Stimulated activated naive CD4-positive, alpha-beta T cell treated with Interleukin-2 at 50 U/mL for 16 hours (primary cell): ENCODE measurements around the gene ATP5F1D.
"Not testable (repeated sequence)": the region's sequence is repeated elsewhere in the genome, so short reads cannot be mapped to it uniquely, and the experiment has no call there.

ENCODE experiments used
- DNase-seq: peaks from one replicate; lab custom pipeline; 2025; lab: John Stamatoyannopoulos, UW

The ATP5F1D gene

DNA sequence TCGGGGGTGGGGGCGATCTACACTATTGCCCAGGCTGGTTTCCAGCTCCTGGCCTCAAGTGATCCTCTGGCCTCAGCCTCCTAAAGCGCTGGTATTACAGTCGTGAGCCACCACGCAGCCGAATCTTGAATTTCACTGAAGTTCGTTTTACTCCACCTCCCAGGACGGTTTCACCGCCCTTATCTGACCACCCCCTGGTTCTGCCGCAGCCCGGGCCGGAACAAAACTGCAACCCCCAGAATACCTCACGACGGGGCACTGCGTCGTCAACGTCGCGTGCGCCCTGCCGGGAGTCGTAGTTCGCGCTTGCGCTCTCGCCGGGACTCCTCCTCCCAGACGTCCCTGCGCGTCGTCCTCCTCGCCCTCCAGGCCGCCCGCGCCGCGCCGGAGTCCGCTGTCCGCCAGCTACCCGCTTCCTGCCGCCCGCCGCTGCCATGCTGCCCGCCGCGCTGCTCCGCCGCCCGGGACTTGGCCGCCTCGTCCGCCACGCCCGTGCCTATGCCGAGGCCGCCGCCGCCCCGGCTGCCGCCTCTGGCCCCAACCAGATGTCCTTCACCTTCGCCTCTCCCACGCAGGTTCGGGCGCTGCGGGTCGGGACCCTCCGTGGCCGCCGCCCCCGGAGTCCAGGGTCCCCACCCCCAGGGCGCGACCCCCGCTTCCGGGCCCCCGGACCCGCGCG, at the start of gene ATP5F1D:
TSS of gene ATP5F1D (plus strand) at position 335 of the 679 bp plus-strand sequence. CDS start at position 435, 100 bp downstream.
- peak; percentile 88 for DNase-seq

DNA sequence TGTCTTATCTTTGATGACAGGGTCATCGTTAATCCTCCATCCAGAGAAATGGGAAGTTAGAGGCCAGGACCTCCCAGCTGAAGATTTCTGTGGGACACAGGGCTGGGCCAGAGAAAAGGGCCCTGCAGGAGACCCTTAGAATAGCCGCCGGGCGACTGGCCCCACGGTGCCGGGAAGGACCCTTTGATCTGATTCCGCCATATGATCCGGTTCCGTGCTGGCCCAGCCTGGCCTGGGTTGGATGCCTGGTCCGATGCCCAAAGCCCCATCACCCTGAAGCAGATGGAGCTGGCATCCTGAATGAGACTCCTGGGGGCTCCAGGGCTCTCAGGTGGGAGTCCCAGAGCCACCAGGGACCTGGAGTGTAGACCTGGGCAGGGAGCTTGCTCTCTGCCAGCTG, 42.0 kb upstream of the ATP5F1D start:
- DNase-seq: no peak

DNA sequence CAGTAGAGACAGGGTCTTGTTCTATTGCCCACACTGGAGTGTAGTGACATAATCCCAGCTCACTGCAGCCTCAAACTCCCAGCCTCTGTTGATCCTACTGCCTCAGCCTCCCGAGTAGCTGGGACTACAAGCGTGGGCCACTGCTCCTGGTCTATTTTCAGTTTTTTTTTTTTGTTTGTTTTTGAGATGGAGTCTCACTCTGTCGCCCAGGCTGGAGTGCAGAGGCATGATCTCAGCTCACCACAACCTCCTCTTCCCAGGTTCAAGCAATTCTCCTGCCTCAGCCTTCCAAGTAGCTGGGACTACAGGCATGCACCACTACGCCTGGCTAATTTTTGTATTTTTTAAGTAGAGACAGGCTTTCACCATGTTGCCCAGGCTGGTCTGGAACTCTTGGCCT, 40.9 kb upstream of the ATP5F1D start:
- not testable (repeated sequence) for DNase-seq

GRCh38 chr19:1205114-1206099, 36.1 kb upstream of the ATP5F1D start, which contains the start of gene STK11:
TSS of gene STK11 (plus strand) at chr19:1205778. CDS start at chr19:1206914, 1,136 bp downstream.
- DNase-seq: peak; percentile 99

DNA sequence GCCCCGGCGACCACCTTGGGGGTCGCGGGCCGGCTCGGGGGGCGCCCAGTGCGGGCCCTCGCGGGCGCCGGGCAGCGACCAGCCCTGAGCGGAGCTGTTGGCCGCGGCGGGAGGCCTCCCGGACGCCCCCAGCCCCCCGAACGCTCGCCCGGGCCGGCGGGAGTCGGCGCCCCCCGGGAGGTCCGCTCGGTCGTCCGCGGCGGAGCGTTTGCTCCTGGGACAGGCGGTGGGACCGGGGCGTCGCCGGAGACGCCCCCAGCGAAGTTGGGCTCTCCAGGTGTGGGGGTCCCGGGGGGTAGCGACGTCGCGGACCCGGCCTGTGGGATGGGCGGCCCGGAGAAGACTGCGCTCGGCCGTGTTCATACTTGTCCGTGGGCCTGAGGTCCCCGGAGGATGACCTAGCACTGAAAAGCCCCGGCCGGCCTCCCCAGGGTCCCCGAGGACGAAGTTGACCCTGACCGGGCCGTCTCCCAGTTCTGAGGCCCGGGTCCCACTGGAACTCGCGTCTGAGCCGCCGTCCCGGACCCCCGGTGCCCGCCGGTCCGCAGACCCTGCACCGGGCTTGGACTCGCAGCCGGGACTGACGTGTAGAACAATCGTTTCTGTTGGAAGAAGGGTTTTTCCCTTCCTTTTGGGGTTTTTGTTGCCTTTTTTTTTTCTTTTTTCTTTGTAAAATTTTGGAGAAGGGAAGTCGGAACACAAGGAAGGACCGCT, 35.2 kb upstream of the ATP5F1D start:
- no peak for DNase-seq

DNA sequence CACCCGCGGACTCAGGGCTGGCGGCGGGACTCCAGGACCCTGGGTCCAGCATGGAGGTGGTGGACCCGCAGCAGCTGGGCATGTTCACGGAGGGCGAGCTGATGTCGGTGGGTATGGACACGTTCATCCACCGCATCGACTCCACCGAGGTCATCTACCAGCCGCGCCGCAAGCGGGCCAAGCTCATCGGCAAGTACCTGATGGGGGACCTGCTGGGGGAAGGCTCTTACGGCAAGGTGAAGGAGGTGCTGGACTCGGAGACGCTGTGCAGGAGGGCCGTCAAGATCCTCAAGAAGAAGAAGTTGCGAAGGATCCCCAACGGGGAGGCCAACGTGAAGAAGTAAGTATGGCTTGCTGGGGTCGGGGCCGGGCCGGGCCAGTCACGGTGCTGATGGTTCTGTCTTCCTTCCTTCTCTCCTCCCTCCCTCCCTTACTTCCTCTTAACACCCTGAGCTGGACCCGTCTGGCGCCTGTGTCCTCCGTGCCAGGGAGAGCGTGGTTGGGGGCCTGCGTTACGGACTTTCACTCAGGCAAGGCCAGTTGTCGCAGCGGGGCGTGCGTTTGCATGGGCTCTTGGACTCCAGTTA, 34.6 kb upstream of the ATP5F1D start:
- DNase-seq: peak; percentile 29

DNA sequence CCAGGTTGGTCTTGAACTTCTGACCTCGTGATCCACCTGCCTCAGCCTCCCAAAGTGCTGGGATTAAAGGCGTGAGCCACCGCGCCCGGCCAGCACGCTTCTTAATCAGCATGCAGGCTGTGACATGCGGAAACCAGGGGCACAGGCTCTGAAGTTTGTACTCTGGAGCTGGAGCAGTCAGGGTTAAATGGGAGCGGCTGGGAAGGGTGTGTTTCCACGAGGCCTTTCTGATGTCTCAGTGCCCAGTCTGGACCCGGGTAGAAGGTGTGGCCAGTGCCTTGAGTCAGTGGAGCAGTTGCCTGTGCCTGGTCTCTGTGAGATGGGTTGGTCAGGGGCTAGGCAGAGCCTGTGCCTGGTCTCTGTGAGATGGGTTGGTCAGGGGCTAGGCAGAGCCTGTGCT, 32.7 kb upstream of the ATP5F1D start:
- DNase-seq: not testable (repeated sequence)

DNA sequence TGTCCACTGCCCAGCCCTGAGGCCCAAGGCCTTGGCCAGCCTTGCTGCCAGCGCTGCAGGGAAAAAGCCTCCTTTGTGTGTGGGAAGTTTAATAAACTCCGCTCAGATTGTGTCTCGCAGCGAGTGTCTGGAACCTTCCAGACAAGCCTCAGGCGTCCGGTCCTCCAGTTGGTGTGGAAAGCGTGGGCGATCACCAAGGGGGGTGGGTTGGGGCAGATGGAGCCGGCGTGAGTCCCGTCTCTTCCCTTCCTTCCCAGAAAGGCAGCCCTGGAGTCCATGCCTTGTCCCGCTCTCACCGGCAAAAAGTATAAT, 31.4 kb upstream of the ATP5F1D start:
- DNase-seq: no peak

DNA sequence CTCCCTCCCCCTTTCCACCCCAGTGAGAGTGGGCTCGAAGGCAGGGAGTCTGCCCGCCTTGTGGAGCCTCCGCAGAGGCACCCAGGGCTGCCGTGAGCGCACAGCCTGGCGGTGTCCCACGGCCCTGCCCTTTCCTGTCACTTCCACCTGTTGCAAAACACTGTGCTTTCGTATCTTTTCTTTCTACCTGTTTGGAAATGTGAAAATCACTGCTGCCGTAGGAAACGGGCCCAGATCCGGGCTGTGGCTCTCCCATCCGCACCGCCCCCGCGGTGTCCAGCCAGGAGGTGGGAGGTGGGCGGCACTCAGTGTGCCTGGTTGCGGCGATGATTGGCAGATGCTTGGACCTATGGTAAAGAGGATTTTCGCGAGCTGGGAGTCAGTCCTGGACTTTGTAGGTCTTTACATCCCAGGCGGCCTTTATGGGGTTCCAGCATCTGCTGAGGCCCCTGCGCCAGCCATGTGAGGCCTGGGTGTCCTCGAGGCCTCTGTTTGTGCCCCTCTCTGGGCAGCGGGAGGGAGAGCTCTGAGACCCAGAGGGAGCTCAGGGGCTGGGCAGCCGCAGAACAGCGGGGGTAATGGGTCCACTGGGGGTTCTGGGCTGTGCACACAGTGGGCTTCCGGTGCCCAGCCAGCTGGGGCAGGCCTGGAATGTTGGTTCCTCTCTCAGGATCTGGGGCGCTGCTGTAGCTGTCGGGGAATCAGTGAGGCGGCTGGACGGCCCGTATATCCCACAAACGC, 29.9 kb upstream of the ATP5F1D start:
- DNase-seq: no peak

DNA sequence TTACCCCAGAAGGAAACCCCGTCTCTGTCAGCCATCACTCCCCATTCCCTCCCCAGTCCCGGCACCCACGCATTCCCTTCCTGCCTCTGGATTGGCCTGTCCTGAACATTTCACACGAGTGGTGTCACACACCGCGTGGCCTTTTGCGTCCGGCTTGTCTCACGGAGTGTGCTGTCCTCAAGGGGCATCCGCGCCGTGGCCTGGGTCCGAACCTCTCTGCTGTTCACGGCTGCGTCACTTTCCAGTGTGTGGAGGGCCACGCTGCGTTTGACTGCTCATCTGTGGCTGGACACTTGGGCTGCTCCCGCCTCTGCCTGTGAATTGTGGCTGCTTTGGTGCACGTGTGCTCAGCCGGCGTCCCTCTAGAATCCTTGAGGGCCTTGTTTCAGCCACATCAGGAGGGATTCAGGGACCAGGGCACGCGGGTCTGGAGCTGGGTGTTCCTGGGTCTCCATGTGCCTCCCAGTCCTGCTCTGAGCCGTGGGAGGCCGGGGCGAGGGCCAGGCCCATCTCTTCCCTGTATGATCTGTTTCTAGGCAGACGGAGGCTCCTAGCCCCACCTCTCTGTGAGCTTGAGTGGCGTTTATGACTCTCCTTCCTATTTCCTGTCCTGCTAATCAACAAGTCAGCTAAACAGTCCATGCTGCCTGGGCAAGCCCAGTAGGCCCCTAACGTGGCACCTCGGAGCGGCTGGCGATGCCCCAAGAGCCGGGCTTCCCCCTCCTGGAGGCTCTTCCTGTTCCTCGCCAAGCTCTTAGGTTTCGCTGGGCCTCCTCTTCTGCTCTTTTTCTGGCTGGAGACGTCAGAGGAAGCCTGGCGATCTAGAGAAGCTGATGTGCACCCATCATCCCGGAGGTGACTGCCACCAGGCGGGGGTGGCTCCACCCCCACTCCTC, 27.9 kb upstream of the ATP5F1D start:
- peak; percentile 38 for DNase-seq

DNA sequence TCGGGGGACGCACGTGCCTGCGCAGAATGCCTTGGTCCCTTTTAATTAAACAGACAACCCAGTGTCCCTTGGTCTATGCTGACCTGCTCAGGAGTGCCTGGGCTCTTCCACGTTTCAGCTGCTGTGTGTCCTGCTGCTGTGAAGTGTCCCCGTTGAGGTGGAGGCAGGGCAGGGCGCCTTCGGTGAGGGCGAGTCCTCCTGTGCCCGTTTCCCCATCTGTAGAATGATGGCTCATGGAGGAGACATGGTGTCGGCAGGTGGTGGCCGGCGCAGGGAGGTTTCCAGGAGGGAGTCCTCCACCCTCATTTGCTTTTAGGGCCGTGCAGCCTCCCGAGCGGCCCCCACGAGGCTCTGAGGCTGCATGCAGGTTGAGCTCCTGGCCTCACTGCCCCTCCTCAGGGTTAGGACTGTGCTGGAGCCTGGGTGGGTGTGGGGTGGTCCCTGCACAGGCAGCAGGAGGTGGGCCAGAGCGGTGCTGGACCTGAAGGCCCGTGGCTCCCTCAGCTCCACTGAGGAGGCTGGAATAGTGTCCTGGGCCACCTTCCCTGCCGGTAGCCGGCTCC, 27.2 kb upstream of the ATP5F1D start:
- DNase-seq: no peak

DNA sequence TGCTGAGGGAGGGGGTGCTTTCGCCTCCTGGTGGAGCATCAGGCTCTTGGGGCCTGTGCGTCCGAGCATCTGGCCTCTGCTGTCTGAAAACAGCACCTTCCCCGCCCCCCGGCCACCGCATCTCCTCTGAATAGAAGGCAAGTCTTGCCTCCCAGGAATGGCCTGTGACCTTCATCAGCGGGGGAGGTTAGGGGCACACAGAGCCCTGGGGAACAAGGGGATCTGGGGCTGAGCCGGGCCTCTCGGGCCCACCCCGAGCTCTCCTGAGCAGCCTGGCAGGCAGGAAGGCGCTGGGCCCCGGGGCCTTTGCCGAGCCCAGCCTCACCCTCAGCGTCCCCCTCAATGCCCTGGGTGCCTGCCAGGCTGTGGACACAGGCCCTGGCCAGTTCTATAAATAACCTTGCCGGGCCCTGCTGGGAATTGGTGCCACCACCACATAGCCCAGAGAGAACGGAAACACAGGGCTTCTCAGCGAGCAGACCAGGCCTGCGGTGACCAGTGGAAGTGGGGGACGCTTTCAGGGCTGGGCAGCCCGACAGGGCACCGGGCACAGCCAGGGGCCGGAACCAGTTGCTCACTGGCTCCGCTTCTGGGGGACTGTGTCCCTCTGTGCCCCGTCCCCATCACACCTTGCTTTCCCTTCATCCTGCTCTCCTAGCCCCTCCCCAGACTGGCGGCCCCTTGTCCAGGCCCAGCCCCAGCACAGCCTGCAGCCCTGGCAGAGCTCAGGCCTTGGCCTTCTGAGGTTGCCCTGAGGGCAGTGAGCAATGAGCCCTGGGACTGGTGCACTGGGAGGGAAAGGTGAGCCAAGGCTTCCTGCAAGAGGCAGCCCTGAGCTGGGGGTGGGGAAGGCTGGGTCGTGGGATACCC, 26.5 kb upstream of the ATP5F1D start:
- DNase-seq: no peak

DNA sequence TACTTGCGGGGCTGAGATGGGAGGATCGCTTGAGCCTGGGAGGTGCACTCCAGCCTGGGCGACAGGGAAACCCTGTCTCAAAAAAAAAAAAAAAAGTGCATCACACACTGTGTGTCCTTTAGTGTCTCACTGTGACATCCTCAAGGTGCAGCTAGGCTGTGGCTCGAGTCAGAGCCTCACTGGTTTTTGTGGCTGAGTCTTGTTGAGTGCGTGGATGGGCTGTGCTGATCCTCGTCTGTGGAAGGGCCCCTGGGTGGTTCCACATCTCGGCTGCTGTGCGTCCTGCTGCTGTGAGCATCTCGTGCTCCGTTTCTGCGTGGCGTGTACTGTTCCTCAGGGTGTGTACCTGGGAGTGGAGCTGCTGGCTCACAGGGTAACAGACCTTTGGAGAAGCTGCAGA, 24.8 kb upstream of the ATP5F1D start:
- no peak for DNase-seq

DNA sequence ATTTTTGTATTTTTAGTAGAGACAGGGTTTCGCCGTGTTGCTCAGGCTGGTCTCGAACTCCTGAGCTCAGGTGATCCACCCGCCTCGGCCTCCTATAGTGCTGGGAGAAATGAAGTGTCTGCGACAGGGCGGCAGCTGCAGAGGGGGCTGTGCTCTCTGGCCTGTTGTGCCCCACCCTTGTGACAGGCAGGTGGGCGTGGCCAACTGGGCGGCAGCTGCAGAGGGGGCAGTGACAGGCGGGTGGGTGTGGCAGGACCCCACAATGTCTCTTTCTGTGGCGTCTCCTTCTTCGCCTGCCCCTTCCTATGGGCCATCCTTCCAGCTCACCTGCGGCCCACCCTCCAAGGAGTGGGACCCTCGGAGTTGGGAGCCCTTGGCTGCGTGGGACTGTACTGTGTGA, 24.2 kb upstream of the ATP5F1D start:
- DNase-seq: no peak

- DNase-seq: no peak
These were observed 22.6 kb upstream of the ATP5F1D start for GRCh38 chr19:1218751-1219567.

GRCh38 chr19:1219786-1220476, 21.6 kb upstream of the ATP5F1D start:
- no peak for DNase-seq

DNA sequence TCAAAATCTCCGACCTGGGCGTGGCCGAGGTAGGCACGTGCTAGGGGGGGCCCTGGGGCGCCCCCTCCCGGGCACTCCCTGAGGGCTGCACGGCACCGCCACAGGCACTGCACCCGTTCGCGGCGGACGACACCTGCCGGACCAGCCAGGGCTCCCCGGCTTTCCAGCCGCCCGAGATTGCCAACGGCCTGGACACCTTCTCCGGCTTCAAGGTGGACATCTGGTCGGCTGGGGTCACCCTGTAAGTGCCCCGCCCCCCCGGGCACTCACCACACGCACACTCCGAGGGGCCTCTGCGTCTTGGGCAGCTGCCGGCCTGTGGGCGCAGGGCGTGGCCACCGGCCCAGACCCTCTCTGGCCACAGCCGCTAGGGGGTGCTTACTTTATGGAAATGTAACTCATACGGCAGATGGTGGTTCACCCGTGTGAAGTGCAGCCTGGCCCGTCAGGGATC, 21.0 kb upstream of the ATP5F1D start:
- DNase-seq: no peak
